LoVo (cell line): ENCODE measurements around the gene DYRK1A.
"Not testable (repeated sequence)": the region's sequence is repeated elsewhere in the genome, so short reads cannot be mapped to it uniquely, and the experiment has no call there.

Source experiments
- DNase-seq: peaks from one replicate; pipeline ENCODE4 v3.0.0-alpha.2; 2016; ENCODE audit warnings: low spot score

The DYRK1A gene

DNA sequence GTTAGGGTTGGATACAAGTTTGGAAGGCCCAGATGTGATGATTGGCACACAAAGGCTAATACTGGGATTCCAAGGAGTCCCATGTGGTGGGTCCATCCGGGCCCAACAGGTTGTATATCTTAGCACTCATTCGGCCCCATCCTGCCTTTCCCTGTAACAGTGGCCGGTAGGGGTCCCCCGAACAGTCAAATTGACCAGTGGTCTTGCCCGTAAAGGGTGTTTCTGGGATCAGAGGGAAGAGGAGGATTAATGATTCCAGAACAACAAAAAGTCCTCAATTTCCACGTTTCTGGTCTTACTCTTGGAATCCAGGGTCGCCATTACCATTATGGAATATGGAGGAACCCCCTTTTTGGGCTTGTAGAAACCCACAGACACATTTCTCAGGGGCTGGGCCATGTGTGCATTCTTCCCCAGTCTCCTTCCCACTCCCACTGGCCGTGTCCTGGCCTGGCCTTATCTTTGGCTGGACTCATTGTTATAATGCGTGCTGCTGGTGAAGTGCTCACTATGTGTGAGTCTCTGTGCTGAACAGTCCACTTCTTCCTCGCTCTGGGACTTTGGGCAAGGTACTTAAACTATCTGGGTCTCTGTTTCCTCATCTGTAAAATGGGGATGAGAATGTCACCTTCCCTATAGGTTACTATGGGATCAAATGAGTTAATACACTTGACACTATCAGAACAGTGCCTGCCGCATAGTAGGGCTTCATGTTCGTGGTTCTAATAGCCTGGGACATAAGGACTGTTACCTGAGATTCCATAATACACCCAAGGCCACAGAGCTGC, 161.8 kb downstream of the DYRK1A start:
- no peak for DNase-seq

DNA sequence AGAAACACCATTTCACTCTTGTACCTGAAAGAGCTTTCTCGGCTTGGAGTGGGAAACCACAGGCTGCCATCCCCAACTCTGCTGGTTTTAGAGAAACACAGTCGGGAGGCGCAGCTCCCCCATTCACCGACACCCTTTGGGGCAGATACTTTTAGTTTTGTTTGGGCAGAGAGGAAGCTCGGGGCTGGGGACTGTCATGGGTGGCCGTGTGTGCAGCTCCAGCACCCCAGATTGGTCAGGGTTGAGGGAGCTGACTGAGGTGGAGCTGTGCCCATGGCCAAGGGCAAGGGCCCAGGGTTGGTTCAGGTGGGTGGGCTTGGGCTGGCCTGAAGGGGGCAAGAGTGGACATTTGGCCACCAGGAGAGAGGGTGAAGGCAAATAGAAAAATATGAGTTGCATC, 163.1 kb downstream of the DYRK1A start:
- DNase-seq: no peak

- DNase-seq: no peak
These were observed 164.4 kb downstream of the DYRK1A start for GRCh38 chr21:37530901-37531351.

GRCh38 chr21:37531431-37531932, 164.9 kb downstream of the DYRK1A start:
- peak; percentile 31 for DNase-seq

DNA sequence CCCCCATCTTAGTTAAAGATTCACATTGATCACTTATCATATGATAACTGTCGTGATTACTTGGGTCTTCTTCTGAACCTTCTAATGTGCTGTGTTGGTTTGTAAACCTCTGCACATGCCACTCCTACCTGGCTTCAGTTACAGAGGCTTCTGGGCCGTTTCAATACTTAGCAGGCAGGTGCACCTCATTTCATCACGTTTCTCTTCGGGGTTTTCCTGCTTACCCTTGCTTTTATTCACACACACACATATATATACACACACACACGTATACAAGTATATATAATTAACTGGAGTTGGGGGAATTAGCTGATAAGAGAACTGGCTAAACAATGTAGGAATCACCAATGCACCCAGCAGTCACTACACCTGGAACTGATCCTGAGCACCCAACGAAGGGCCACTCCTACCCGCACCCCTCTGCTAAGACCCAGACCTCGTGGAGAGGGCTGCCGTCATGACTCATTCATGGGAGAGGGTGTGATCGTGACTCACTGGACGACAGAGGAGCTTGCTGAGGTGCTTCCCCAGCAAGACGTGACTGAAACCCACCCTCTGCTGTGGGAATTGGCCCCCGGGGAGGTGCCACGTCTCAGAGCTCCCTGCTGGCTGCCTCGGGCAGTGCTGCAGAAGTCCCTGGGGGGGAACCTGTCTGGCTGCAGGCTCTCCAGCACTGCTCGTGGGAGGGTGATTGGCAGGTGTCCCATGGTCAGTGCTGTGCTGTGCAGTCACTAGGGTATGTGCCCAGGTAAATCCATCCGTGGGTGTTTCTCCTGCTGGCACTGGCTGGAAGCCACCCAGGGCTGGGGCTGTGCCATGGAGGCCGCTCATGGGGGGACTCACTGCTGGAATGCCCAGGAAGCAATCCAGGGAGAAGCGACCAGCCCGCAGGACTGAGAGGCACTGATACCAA, 166.6 kb downstream of the DYRK1A start:
- DNase-seq: peak; percentile 85

DNA sequence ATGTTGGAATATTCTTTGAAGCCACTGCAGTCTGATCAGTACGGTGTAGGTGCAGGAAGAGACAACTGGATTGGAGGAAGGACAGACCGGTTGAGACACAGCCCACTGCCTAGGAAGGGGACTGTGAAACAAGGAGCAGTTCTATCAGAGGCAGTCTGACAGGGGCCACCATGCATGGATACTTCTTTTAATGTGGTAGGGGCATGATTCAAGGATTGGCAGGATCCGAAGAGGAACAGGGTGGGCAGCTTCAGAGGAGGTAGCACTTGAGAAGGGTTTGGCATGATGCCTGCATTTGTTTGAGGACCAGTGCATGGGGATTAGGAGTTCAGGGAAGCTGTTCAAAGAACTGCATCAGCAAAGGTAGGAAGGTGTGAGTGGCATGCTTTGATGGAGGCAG, 167.9 kb downstream of the DYRK1A start:
- no peak for DNase-seq

- no peak for DNase-seq
These were observed 168.6 kb downstream of the DYRK1A start for GRCh38 chr21:37535130-37535529.

GRCh38 chr21:37535672-37536071, 169.1 kb downstream of the DYRK1A start:
- DNase-seq: no peak

GRCh38 chr21:37536616-37537278, 170.2 kb downstream of the DYRK1A start:
- no peak for DNase-seq

GRCh38 chr21:37537391-37537996, 170.9 kb downstream of the DYRK1A start:
- no peak for DNase-seq

- DNase-seq: no peak
These were observed 172.5 kb downstream of the DYRK1A start for GRCh38 chr21:37538971-37539590.

DNA sequence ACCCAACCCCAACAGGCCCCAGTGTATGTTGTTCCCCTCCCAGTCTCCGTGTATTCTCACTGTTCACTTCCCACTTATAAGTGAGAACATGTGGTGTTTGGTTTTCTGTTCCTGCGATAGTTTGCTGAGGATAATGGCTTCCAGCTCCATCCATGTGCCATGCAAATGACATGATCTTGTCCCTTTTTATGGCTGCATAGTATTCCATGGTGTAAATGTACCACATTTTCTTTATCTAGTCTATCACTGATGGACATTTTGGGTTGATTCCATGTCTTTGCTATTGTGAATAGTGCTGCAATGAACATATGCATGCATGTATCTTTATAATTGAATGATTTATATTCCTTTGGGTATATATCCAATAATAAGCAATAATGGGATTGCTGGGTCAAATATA, 174.6 kb downstream of the DYRK1A start:
- DNase-seq: not testable (repeated sequence)

GRCh38 chr21:37542512-37542911, 175.9 kb downstream of the DYRK1A start:
- no peak for DNase-seq

GRCh38 chr21:37546299-37546908, 179.8 kb downstream of the DYRK1A start:
- no peak for DNase-seq

DNA sequence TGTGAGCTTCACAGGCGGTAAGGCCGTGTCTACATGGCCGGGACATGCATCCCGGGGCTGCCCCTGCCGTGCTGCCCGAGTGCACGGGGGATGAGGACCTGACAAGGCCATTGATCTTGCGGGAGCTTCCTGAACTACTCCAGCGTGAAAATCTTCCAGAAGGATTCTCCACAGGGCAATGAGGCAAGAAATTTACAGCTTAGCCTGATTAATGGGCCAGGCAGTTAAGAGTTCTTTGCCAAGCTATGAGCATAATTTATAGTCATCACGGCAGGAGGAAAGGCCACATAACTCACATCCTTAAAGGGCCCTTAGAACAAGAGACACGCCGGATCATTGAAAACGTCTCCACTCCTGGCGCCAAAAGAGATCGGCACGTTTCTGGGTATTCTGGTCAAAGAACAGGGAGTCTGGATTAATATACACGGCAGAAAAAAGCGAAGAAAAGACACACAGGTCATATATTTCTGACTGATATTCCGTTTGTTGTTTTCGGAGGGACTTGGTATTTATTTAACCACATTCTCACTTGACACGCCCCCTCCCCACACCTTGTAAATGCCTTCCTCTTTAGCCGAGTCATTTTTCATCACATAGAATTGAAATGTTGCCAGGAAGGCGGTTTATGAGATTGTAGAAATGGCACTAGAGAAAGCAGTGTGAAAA, 180.5 kb downstream of the DYRK1A start:
- DNase-seq: peak; percentile 78

GRCh38 chr21:37547615-37548200, 181.1 kb downstream of the DYRK1A start:
- DNase-seq: no peak

- no peak for DNase-seq
These were observed 182.0 kb downstream of the DYRK1A start for GRCh38 chr21:37548521-37548981.

DNA sequence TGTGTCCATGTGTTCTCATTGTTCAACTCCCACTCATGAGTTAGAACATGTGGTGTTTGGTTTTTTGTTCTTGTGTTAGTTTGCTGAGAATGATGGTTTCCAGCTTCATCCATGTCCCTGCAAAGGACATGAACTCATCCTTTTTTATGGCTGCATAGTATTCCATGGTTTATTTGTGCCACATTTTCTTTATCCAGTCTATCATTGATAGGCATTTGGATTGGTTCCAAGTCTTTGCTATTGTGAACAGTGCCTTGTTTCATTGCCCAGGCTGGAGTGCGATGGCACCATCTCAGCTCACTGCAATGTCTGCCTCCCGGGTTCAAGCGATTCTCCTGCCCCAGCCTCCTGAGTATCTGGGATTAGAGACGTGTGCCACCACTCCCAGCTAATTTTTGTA, 183.2 kb downstream of the DYRK1A start:
- DNase-seq: not testable (repeated sequence)

DNA sequence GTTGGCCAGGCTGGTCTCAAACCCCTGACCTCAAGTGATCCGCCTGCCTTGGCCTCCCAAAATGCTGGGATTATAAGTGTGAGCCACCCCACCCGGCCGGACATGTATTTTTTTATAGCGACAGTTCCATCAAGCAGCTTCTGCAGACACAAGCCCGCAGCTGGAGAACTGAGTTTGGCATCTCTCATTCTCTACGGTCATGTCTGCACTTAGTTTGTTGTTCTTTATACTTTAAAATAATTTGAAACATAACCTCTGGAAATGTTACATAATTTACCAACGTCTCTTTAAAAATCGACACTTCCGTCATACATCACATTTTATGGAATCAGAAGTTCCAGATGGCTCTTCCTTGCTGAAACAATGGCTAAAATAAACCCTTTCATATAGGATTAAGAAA, 183.6 kb downstream of the DYRK1A start:
- DNase-seq: no peak
